Measurements from ENCODE around the gene NHERF1. TPM values are rescaled to one million over a fixed set of nuclear protein-coding genes. Genes with fewer than 3 reads are reported as not detected.

Gene NHERF1
- total RNA-seq, 1 donor from 2014 or later, result 81.8 TPM

DNA sequence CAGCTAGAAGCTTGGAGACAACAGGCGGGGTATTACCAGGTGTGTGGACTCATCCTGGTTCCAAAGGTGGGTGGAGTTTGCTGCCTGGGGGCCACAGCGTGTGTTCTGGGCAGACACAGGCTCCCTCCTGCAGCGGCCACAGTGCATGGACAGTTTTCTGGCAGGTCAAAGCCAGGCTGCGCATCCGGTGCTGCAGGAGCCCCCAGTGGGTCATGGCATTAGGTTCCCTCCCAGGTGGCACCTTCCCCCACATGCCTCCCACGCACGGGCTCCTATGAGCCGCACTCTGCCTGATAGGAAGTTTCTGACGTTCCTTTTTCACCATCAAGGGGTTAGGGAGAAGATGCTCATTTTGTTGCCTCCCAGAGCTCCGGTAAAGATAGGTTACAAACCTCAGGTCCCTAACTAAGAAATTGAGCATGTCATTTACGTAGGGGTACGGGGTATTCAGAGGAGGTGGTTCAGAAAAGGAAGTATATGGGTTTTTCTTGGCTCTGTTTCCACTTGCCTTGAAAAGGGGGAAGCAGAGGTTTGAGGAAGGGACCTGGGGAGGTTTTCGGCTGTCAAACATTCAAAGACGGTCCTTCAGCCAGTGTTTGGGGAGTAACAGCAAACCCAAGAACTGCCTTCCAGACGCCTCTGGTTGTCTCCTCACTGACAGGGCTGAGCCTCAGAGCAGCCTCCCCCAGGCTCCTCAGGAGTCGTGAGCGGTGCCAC, 60.4 kb downstream of the NHERF1 start:
- TF ChIP-seq, protein P1, sequence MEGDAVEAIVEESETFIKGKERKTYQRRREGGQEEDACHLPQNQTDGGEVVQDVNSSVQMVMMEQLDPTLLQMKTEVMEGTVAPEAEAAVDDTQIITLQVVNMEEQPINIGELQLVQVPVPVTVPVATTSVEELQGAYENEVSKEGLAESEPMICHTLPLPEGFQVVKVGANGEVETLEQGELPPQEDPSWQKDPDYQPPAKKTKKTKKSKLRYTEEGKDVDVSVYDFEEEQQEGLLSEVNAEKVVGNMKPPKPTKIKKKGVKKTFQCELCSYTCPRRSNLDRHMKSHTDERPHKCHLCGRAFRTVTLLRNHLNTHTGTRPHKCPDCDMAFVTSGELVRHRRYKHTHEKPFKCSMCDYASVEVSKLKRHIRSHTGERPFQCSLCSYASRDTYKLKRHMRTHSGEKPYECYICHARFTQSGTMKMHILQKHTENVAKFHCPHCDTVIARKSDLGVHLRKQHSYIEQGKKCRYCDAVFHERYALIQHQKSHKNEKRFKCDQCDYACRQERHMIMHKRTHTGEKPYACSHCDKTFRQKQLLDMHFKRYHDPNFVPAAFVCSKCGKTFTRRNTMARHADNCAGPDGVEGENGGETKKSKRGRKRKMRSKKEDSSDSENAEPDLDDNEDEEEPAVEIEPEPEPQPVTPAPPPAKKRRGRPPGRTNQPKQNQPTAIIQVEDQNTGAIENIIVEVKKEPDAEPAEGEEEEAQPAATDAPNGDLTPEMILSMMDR (IDR thresholded peaks at IDR 0.05), result no peak
- no peak for DNase-seq (ENCODE audit: low spot score in 2 of 2)
- Histone ChIP-seq H3K27me3 (no peaks in the 10 kb centered on the region), H3K4me1 (no peaks in the 10 kb centered on the region), H3K27ac (no peak overlapping the region), H3K9me3 (no peaks in the 10 kb centered on the region), H3K4me3 (no peak overlapping the region), H3K36me3 (peaks cover 5 to 7% of the 10 kb centered on the region in 2 donors)
- intact Hi-C loops (cut with DNase I), result no loop called here

DNA sequence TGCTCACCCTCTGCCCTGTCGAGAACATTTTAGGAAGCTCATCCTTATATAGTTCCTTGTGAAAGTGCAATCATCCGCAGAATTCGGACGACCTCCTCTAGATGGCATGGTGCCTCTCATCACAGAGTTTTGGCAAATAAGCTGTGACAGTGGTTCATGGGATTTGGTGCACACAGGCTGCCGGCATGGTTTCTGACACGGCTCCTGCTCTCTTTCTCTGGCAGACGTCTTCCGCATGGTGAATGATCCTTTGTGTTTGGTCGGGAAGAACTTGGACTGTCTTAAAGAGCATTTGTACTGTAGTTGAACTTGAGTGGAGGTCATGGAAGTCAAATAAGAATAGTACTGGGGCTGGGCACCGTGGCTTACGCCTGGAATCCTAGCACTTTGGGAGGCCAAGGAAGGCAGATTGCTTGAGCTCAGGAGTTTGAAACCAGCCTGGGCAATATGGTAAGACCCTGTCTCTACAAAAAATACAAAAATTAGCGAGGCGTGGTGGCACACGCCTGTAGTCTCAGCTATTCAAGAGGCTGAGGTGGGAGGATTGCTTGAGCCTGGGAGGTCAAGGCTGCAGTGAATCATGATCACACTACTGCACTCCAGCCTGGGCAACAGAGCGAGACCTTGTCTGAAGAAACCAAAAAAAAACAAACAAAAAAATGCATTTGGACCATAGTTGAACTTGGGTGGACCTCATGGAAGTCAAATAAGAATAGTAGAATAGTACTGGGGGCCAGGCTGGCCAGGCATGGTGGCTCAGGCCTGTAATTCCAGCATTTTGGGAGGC, 62.5 kb downstream of the NHERF1 start:
- DNase-seq (ENCODE audit: low spot score in 2 of 2), result no peak
- Histone ChIP-seq H3K4me3 (no peak overlapping the region), H3K36me3 (no peaks in the 10 kb centered on the region), H3K9me3 (no peaks in the 10 kb centered on the region), H3K27ac (no peak overlapping the region), H3K27me3 (no peaks in the 10 kb centered on the region), H3K4me1 (no peaks in the 10 kb centered on the region)
- TF ChIP-seq, protein P1 (IDR thresholded peaks at IDR 0.05), result no peak
- intact Hi-C loops (cut with DNase I), result no loop called here

DNA sequence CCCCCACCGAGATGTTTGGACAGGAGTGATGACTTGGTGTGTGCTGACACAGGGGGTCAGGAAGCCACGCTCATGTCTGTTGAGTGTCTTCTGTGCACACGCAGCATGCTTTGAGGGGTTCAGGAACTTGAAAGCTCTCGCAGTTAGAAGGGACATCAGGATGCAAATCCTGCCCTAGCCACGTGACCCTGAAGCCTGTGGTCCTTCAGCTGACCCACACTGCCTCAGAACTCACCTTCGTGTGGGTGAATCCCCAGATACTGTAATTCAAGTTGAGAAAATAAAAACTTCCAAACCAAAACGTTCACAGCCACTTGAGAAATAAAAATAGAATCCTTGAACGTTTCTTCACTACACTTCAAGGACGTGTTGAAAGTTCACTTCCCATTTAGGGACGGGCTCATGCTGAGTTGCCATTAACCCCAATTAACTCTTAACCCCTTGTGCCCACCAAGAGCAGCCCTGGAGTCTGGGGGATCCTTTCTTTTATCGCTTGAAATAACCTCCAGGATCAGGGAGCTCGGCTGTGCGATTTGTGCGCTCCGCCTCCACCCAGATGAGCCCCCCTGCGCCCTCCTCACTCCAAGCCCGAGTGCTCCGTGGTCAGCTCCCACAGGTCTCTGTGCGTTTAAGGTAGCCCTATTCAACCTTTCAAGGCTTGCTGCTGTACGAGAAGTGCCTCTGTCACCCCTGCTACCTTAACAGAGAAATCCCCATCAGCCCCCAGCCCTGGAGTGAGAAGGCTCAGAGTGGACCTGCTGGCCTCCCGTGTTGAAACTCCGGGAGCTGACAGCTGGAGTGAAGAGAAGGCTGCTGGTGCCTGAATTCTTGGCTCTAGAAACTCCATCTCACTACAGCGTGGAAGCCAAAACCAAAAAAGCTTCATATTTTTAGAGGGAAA, 63.9 kb downstream of the NHERF1 start:
- H3K4me3 ChIP-seq, result peak overlapping the region in 1 of 2 donors; percentile 6
- DNase-seq (ENCODE audit: low spot score in 2 of 2), result no peak
- intact Hi-C loops (cut with DNase I), result no loop called here
- no peaks in the 10 kb centered on the region for H3K36me3 ChIP-seq
- H3K9me3 ChIP-seq, result no peaks in the 10 kb centered on the region
- H3K4me1 ChIP-seq, result no peaks in the 10 kb centered on the region
- H3K27ac ChIP-seq, result no peak overlapping the region
- TF ChIP-seq, protein P1 (IDR thresholded peaks at IDR 0.05), result no peak
- no peaks in the 10 kb centered on the region for H3K27me3 ChIP-seq

DNA sequence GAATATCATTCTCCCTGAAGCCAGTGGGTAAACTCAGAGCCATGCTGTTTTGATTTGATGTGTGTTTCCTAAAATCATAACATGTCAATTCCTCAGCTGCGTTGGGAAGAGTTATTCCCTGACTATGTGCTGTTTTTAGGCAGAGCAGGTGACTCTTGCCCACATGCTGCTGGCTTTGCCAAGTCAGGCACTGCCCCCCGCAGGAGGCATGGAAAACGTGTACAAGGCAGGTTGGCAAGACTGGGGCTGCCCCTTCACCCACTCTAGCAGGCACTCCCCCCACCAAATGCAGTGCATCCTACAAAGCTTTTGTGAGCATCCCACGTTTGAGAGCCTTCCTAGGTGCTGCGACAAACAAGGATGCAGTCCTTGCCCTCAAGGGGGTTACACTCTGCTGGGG, 66.0 kb downstream of the NHERF1 start:
- TF ChIP-seq, protein P1 (IDR thresholded peaks at IDR 0.05), result no peak
- no peak for DNase-seq (ENCODE audit: low spot score in 2 of 2)
- Histone ChIP-seq H3K9me3 (no peaks in the 10 kb centered on the region), H3K36me3 (no peaks in the 10 kb centered on the region), H3K27ac (no peak overlapping the region), H3K4me3 (no peak overlapping the region), H3K27me3 (no peaks in the 10 kb centered on the region), H3K4me1 (no peaks in the 10 kb centered on the region)
- intact Hi-C loops (cut with DNase I), result no loop called here

DNA sequence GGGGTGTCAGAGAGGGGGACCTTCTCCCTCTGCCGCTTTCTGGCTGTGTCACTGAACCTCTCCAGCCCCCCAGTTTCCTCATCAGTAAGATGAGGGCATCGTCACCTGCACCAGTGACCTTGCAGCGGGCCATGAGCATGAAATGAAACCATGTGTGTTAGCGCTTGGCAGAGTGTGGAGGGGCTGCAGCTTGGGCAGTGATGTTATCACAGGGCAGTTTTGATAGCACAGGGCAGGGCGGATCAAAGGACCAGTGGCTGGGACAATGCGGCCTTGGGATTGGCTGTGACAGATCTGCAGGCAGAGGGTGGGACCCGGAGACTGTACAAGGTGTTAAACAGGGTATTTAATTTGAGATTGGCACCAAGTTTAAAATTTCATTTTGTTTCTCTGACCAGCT, 66.6 kb downstream of the NHERF1 start:
- intact Hi-C loops (cut with DNase I), result no loop called here
- no peak for DNase-seq (ENCODE audit: low spot score in 2 of 2)
- Histone ChIP-seq H3K36me3 (peaks cover 4 to 6% of the 10 kb centered on the region in 2 donors), H3K27me3 (no peaks in the 10 kb centered on the region), H3K4me3 (no peak overlapping the region), H3K9me3 (no peaks in the 10 kb centered on the region), H3K4me1 (no peaks in the 10 kb centered on the region), H3K27ac (no peak overlapping the region)
- TF ChIP-seq, protein P1 (IDR thresholded peaks at IDR 0.05), result no peak

Data from ascending aorta (tissue), 2 donors.